ENCODE data around the gene HAPSTR1. TPM values are rescaled to one million over a fixed set of nuclear protein-coding genes. Genes with fewer than 3 reads are reported as not detected.

HAPSTR1 gene
- total and polyA plus RNA-seq, 4 donors = 14.0 to 67.5 (median 42.3) TPM

DNA sequence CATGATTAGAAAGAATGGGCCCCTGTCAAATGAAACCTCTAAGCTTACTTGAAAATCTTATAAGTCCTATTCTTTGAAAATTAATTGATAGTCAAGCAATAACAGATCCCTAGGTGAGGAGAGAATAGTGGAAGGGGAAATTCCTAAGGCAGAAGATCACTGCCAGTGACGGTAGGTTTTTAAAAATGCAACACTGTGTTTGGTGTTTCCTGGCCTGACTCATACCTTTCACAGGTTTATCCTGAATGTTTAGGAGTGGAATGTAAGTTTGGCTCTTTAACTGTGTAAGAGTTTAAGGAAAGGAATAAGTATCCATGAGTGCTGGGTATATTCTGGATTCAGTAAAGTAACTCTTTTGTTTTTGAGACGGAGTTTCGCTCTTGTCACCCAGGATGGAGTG is 23.8 kb downstream of the HAPSTR1 start:
- Histone ChIP-seq H3K27me3 (ENCODE audit: control insufficient read depth in 1 of 2, insufficient read depth in 2 of 2, low read length in 1 of 2) (no peaks in the 10 kb centered on the region), H3K36me3 (ENCODE audit: control insufficient read depth in 1 of 2, insufficient read depth in 2 of 2, low read length in 1 of 2) (peaks cover 0 to 1% of the 10 kb centered on the region in 2 donors), H3K4me1 (ENCODE audit: control insufficient read depth in 1 of 2, insufficient read depth in 2 of 2, low read length in 2 of 2) (peaks cover 3 to 12% of the 10 kb centered on the region in 2 donors), H3K4me3 (ENCODE audit: low read length in 2 of 2) (no peak overlapping the region), H3K9me3 (ENCODE audit: control insufficient read depth, low read length) (no peaks in the 10 kb centered on the region), H3K27ac (ENCODE audit: low read depth in 1 of 2, low read length in 2 of 2) (no peak overlapping the region)
- ATAC-seq (ENCODE audit: low FRiP score) (no peak), DNase-seq (no peak)
- WGBS, 2 donors = 66 to 67% methylated on average over 3 of the region's 3 CpGs
- intact Hi-C loops (cut with DNase I) = no loop called here

DNA sequence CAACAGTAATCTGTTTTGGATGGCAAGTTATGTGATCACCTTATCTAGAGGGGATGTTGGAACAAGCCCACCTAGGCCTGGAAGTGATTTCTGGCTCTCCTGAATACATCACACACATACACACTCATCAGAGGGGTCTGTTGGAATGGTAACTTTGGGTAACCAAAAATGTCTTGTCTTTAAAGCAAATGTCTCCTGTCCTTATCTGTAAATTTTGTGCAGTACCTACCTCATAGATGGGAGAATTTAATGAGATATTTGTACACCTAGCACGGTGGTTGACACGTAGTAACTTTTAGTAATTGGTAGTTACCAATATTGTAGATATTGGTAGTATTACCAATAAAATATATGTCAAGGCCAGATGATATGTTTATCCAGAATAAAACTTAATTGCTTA is 24.7 kb downstream of the HAPSTR1 start:
- WGBS, 2 donors = 96% methylated on average over 2 of the region's 2 CpGs
- no peak overlapping the region for H3K27ac ChIP-seq (ENCODE audit: low read depth in 1 of 2, low read length in 2 of 2)
- H3K27me3 ChIP-seq (ENCODE audit: control insufficient read depth in 1 of 2, insufficient read depth in 2 of 2, low read length in 1 of 2) = no peaks in the 10 kb centered on the region
- ATAC-seq (ENCODE audit: low FRiP score) (no peak), DNase-seq (no peak)
- H3K9me3 ChIP-seq (ENCODE audit: control insufficient read depth, low read length) = no peaks in the 10 kb centered on the region
- H3K4me1 ChIP-seq (ENCODE audit: control insufficient read depth in 1 of 2, insufficient read depth in 2 of 2, low read length in 2 of 2) = peaks cover 3 to 12% of the 10 kb centered on the region in 2 donors
- H3K36me3 ChIP-seq (ENCODE audit: control insufficient read depth in 1 of 2, insufficient read depth in 2 of 2, low read length in 1 of 2) = peaks cover 0 to 1% of the 10 kb centered on the region in 2 donors
- intact Hi-C loops (cut with DNase I) = no loop called here
- no peak overlapping the region for H3K4me3 ChIP-seq (ENCODE audit: low read length in 2 of 2)

DNA sequence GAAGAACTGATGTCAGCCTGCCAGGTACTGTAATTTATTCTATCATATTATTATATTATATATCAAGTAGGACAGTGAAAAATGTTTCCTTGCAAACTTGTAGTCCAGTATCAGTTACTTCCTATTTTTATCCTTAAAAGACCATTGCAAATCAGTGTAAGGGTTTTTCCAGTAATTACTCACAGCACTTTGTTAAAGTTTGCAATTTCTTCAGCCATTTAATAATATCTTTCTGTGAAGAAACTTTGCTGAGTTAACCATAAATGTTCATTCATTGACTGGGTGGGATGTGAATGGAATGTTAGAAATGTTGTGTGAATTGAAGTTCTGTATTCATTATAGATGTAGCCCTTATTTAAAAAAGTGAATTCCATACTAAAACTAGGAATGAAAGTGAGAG is 26.7 kb downstream of the HAPSTR1 start:
- Histone ChIP-seq H3K4me1 (ENCODE audit: control insufficient read depth in 1 of 2, insufficient read depth in 2 of 2, low read length in 2 of 2) (peaks cover 3 to 12% of the 10 kb centered on the region in 2 donors), H3K36me3 (ENCODE audit: control insufficient read depth in 1 of 2, insufficient read depth in 2 of 2, low read length in 1 of 2) (peaks cover 0 to 1% of the 10 kb centered on the region in 2 donors), H3K27ac (ENCODE audit: low read depth in 1 of 2, low read length in 2 of 2) (no peak overlapping the region), H3K4me3 (ENCODE audit: low read length in 2 of 2) (no peak overlapping the region), H3K27me3 (ENCODE audit: control insufficient read depth in 1 of 2, insufficient read depth in 2 of 2, low read length in 1 of 2) (no peaks in the 10 kb centered on the region), H3K9me3 (ENCODE audit: control insufficient read depth, low read length) (no peaks in the 10 kb centered on the region)
- ATAC-seq (ENCODE audit: low FRiP score) (no peak), DNase-seq (no peak)
- intact Hi-C loops (cut with DNase I) = no loop called here

DNA sequence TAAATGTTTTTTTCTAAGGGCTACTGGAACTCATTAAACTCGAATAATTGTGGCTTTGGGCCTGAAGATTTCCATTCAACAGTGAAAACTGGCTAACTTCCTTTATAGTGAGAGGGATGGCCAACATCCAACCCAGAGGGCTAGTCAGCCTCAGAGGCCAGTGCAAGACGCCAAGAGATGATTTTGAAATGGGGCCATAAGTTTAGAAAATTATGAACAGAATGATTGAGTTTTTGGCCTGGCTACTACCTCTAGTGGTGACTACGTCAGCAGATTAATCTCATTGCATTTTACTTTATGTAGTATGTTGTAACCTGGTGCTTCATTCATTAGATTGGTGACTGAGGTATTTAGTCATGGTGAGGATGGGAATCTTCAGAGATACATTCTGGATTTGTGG is 28.4 kb downstream of the HAPSTR1 start:
- DNase-seq (no peak), ATAC-seq (ENCODE audit: low FRiP score) (no peak)
- 2 to 8% methylated on average over 3 of the region's 3 CpGs for WGBS, 2 donors
- intact Hi-C loops (cut with DNase I) = no loop called here
- no peaks in the 10 kb centered on the region for H3K9me3 ChIP-seq (ENCODE audit: control insufficient read depth, low read length)
- peaks cover 0 to 1% of the 10 kb centered on the region in 2 donors for H3K36me3 ChIP-seq (ENCODE audit: control insufficient read depth in 1 of 2, insufficient read depth in 2 of 2, low read length in 1 of 2)
- H3K4me1 ChIP-seq (ENCODE audit: control insufficient read depth in 1 of 2, insufficient read depth in 2 of 2, low read length in 2 of 2) = peaks cover 0 to 6% of the 10 kb centered on the region in 2 donors
- no peak overlapping the region for H3K27ac ChIP-seq (ENCODE audit: low read depth in 1 of 2, low read length in 2 of 2)
- H3K27me3 ChIP-seq (ENCODE audit: control insufficient read depth in 1 of 2, insufficient read depth in 2 of 2, low read length in 1 of 2) = no peaks in the 10 kb centered on the region
- no peak overlapping the region for H3K4me3 ChIP-seq (ENCODE audit: low read length in 2 of 2)

DNA sequence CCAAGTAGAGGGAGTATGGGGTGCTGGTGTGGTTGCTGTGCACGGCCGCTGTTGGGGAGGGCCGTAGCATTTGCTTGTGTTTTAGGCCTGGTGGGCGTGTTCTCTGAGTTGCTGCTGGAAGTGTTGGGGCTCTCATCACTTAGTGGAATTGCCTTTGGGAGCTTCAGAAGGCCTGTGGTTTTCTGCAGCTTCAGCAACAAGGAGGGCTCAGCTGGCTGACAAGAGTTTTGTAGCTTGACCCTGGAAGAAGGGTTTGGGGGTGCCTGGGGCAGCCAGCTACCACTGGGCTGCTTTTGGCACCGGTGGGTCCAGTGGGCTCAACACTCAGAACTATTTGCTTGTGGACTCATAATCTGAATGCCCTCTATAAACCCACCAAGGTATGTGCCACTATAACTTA is 30.9 kb downstream of the HAPSTR1 start:
- intact Hi-C loops (cut with DNase I) = no loop called here
- ATAC-seq (ENCODE audit: low FRiP score) (no peak), DNase-seq (no peak)
- H3K27me3 ChIP-seq (ENCODE audit: control insufficient read depth in 1 of 2, insufficient read depth in 2 of 2, low read length in 1 of 2) = no peaks in the 10 kb centered on the region
- H3K27ac ChIP-seq (ENCODE audit: low read depth in 1 of 2, low read length in 2 of 2) = no peak overlapping the region
- H3K9me3 ChIP-seq (ENCODE audit: control insufficient read depth, low read length) = no peaks in the 10 kb centered on the region
- H3K4me3 ChIP-seq (ENCODE audit: low read length in 2 of 2) = no peak overlapping the region
- WGBS, 2 donors = 87 to 91% methylated on average over 5 of the region's 5 CpGs
- no peaks in the 10 kb centered on the region for H3K36me3 ChIP-seq (ENCODE audit: control insufficient read depth in 1 of 2, insufficient read depth in 2 of 2, low read length in 1 of 2)
- H3K4me1 ChIP-seq (ENCODE audit: control insufficient read depth in 1 of 2, insufficient read depth in 2 of 2, low read length in 2 of 2) = peaks cover 0 to 2% of the 10 kb centered on the region in 2 donors

DNA sequence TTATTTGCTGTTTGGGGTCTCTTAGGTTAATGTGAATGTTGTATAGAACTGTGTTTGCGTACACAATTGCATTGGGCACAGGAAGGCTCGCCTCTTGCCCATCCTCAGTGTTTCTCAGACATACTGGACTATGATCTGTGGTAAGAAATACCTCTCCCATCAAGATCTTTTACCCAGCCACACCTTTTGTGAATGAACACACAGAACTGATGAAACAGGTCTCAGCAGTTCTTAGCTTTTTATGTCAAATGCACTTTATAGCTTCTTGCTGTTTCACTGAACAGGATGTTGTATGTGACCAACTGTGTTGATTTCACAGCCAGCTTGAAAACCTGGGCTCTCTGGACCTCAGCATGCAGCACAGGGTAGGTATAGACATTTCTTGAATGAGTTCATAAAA is 31.5 kb downstream of the HAPSTR1 start:
- Histone ChIP-seq H3K36me3 (ENCODE audit: control insufficient read depth in 1 of 2, insufficient read depth in 2 of 2, low read length in 1 of 2) (no peaks in the 10 kb centered on the region), H3K9me3 (ENCODE audit: control insufficient read depth, low read length) (no peaks in the 10 kb centered on the region), H3K4me3 (ENCODE audit: low read length in 2 of 2) (no peak overlapping the region), H3K4me1 (ENCODE audit: control insufficient read depth in 1 of 2, insufficient read depth in 2 of 2, low read length in 2 of 2) (peaks cover 2 to 3% of the 10 kb centered on the region in 2 donors), H3K27me3 (ENCODE audit: control insufficient read depth in 1 of 2, insufficient read depth in 2 of 2, low read length in 1 of 2) (no peaks in the 10 kb centered on the region), H3K27ac (ENCODE audit: low read depth in 1 of 2, low read length in 2 of 2) (no peak overlapping the region)
- ATAC-seq (ENCODE audit: low FRiP score) = no peak
- WGBS, 2 donors = 70 to 98% methylated on average over 2 of the region's 2 CpGs
- intact Hi-C loops (cut with DNase I) = no loop called here
- DNase-seq = no peak

DNA sequence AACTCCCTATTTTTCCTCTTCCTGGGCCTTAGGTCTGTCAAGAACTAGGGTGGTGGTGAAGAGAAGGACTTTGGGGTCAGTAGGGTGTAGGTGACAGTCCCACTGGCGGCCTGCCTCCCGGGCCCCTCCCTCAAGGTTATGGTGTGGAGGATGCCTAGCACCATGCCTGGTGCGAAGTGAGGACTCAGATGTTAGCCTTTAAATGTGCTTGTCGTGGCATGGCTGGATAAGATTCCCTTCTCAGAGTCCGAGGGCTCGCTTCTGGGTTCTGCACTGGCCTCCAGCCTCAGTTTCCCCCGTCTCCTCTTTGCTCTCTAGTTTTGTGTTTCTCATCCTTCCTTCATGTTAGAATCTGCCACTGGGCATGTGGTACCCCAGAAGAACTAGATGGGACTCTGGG is 32.0 kb downstream of the HAPSTR1 start:
- no peak overlapping the region for H3K27ac ChIP-seq (ENCODE audit: low read depth in 1 of 2, low read length in 2 of 2)
- DNase-seq = no peak
- H3K36me3 ChIP-seq (ENCODE audit: control insufficient read depth in 1 of 2, insufficient read depth in 2 of 2, low read length in 1 of 2) = no peaks in the 10 kb centered on the region
- intact Hi-C loops (cut with DNase I) = no loop called here
- no peak overlapping the region for H3K4me3 ChIP-seq (ENCODE audit: low read length in 2 of 2)
- WGBS, 2 donors = 95 to 98% methylated on average over 7 of the region's 7 CpGs
- no peaks in the 10 kb centered on the region for H3K9me3 ChIP-seq (ENCODE audit: control insufficient read depth, low read length)
- no peak for ATAC-seq (ENCODE audit: low FRiP score)
- H3K27me3 ChIP-seq (ENCODE audit: control insufficient read depth in 1 of 2, insufficient read depth in 2 of 2, low read length in 1 of 2) = no peaks in the 10 kb centered on the region
- peaks cover 2 to 3% of the 10 kb centered on the region in 2 donors for H3K4me1 ChIP-seq (ENCODE audit: control insufficient read depth in 1 of 2, insufficient read depth in 2 of 2, low read length in 2 of 2)

DNA sequence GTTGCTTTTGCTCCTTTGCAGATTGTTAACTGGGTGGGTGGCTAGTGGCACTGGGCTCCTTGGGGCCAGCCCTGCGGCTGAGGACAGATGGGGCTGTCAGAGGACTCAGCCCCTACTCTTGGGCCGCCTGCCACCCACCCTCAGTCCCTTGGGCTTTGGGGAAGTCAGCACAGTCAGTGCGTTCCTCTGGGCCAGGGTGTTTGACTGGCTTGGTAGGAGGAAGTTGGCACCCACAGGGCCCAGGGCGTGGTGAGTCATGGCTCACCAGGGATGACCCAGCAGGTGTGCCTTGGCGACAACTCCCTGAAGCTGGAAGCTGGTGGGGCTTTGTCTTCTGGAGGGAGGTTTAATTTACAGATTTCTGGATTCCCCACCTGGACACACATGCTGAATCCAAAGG is 32.4 kb downstream of the HAPSTR1 start:
- H3K27ac ChIP-seq (ENCODE audit: low read depth in 1 of 2, low read length in 2 of 2) = no peak overlapping the region
- intact Hi-C loops (cut with DNase I) = no loop called here
- 25 to 32% methylated on average over 5 of the region's 5 CpGs for WGBS, 2 donors
- H3K4me3 ChIP-seq (ENCODE audit: low read length in 2 of 2) = no peak overlapping the region
- ATAC-seq (ENCODE audit: low FRiP score) = no peak
- H3K9me3 ChIP-seq (ENCODE audit: control insufficient read depth, low read length) = no peaks in the 10 kb centered on the region
- H3K27me3 ChIP-seq (ENCODE audit: control insufficient read depth in 1 of 2, insufficient read depth in 2 of 2, low read length in 1 of 2) = no peaks in the 10 kb centered on the region
- peaks cover under 1 to 3% of the 10 kb centered on the region in 2 donors for H3K4me1 ChIP-seq (ENCODE audit: control insufficient read depth in 1 of 2, insufficient read depth in 2 of 2, low read length in 2 of 2)
- H3K36me3 ChIP-seq (ENCODE audit: control insufficient read depth in 1 of 2, insufficient read depth in 2 of 2, low read length in 1 of 2) = no peaks in the 10 kb centered on the region
- peak; percentile 81 to 83 for DNase-seq

DNA sequence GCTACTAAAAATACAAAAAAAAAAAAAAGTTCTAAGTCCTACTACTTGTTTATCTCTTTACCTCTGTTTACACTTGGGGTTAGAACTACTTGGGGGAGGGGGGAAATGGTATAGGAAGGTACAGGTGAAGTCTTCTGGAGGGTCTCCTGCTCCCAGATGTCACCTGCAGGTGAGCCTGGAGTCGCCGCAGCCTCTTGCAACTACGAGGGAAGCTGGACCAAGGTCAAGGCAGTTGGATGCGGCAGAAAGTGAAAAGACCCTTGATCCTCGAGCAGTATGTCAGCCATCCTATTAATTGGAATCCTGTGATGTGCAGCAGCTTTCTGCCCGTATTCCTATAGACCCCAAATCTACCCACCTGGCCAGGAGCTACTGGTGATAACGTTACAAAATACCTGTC is 33.0 kb downstream of the HAPSTR1 start:
- no peak for ATAC-seq (ENCODE audit: low FRiP score)
- Histone ChIP-seq H3K36me3 (ENCODE audit: control insufficient read depth in 1 of 2, insufficient read depth in 2 of 2, low read length in 1 of 2) (no peaks in the 10 kb centered on the region), H3K4me3 (ENCODE audit: low read length in 2 of 2) (no peak overlapping the region), H3K27me3 (ENCODE audit: control insufficient read depth in 1 of 2, insufficient read depth in 2 of 2, low read length in 1 of 2) (no peaks in the 10 kb centered on the region), H3K27ac (ENCODE audit: low read depth in 1 of 2, low read length in 2 of 2) (no peak overlapping the region), H3K4me1 (ENCODE audit: control insufficient read depth in 1 of 2, insufficient read depth in 2 of 2, low read length in 2 of 2) (peaks cover 0 to 3% of the 10 kb centered on the region in 2 donors), H3K9me3 (ENCODE audit: control insufficient read depth, low read length) (no peaks in the 10 kb centered on the region)
- no peak for DNase-seq
- WGBS, 2 donors = 91 to 92% methylated on average over 7 of the region's 7 CpGs
- intact Hi-C loops (cut with DNase I) = no loop called here
